ENCODE data around the gene SLC38A10. TPM values are rescaled to one million over a fixed set of nuclear protein-coding genes. Genes with fewer than 3 reads are reported as not detected.

Gene SLC38A10
- total and polyA plus RNA-seq, 2 donors from 2014 or later, result 72.7 to 89.7 TPM

DNA sequence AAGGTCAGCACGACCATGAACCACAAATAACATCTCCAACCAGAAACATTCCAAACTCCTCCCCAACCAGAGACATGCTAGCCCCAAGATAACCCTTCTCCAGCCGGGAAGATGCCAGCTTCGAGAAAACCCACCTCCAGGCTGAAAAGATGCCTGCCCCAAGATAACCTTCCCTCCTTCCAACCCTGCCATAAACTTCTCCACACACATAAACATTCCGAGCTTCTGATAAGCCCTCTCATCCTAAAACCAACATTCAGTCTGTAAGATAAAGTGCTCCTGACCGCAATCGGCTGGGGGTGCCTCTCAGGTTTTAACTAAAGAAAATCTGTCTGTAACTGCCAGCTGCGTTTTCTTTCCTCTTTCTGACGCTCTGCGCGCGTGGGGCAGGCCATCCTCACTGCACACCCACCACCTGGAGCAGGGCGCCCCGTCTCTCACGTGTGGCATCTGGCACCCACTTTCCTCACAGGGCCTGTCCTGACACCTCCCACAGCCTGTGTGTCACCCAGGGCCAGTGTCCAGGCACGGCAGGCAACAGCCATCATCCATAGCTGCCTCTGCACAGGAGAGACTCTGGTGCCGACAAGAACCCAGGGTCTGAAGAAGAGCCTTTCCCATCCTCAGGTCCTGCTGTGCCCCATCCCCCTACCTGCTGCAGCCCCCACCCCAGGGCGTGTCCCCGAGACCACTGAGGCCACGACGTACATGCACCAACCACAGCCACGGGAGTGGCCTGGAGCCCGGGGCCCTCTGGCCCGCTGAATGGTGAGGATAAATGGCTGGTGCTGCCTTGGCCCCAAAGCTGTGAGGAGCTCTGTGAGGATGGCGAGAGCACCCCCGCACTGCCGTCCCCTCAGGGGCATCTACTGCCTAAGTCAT is 59.9 kb downstream of the SLC38A10 start:
- TF ChIP-seq CTCF (IDR thresholded peaks at IDR 0.05; ENCODE audit: borderline replicate concordance, extremely low read depth, insufficient read depth), result no peak
- H3K27ac ChIP-seq (ENCODE audit: low read depth in 2 of 2, low read length in 2 of 2), result no peak overlapping the region
- no peaks in the 10 kb centered on the region for H3K9me3 ChIP-seq (ENCODE audit: control insufficient read depth in 2 of 3, insufficient read depth in 1 of 3, low read length in 3 of 3)
- H3K4me3 ChIP-seq (ENCODE audit: low read length in 3 of 3), result no peak overlapping the region
- intact Hi-C loops (cut with DNase I), result no loop called here
- DNase-seq, result peak in 1 of 5 donors; percentile 70
- H3K27me3 ChIP-seq (ENCODE audit: control insufficient read depth, insufficient read depth, low read length), result no peaks in the 10 kb centered on the region
- H3K36me3 ChIP-seq (ENCODE audit: control insufficient read depth in 2 of 3, insufficient read depth in 3 of 3, low read length in 3 of 3), result peaks cover 3 to 6% (median 5%) of the 10 kb centered on the region in 3 donors
- H3K9ac ChIP-seq (ENCODE audit: low read length in 3 of 3), result no peak overlapping the region
- no peak for FAIRE-seq
- H3K4me1 ChIP-seq (ENCODE audit: control insufficient read depth in 2 of 3, insufficient read depth in 2 of 3, low read depth in 1 of 3, low read length in 3 of 3), result peaks cover 0 to 19% (median 8%) of the 10 kb centered on the region in 3 donors

DNA sequence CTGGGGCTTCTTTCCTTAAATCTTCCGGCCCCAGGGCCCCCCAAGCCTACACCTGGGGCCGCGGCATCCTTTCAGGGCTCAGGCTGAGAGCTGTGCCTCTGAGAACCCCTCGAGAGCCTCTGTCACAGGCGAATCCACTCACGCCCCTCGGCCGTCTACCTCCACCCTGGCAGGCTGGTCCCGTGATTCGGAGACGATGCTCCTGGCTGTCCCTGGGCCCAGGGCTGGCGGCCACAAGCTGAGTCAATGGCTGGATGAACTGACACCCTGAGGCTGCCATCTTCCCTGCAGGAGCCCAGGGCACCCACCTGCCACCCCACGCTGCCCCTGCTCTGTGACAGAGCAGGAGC is 60.6 kb downstream of the SLC38A10 start:
- peak in 1 of 5 donors; percentile 56 for DNase-seq
- intact Hi-C loops (cut with DNase I), result no loop called here

GRCh38 chr17:81233811-81234505 is 61.1 kb downstream of the SLC38A10 start:
- no peak overlapping the region for H3K27ac ChIP-seq (ENCODE audit: low read depth in 2 of 2, low read length in 2 of 2)
- no peak for TF ChIP-seq CTCF (IDR thresholded peaks at IDR 0.05; ENCODE audit: borderline replicate concordance, extremely low read depth, insufficient read depth)
- intact Hi-C loops (cut with DNase I), result no loop called here
- DNase-seq, result peak in 1 of 5 donors; percentile 67
- H3K9ac ChIP-seq (ENCODE audit: low read length in 3 of 3), result no peak overlapping the region
- H3K4me1 ChIP-seq (ENCODE audit: control insufficient read depth in 2 of 3, insufficient read depth in 2 of 3, low read depth in 1 of 3, low read length in 3 of 3), result peaks cover 0 to 15% (median 8%) of the 10 kb centered on the region in 3 donors
- no peaks in the 10 kb centered on the region for H3K27me3 ChIP-seq (ENCODE audit: control insufficient read depth, insufficient read depth, low read length)
- no peaks in the 10 kb centered on the region for H3K9me3 ChIP-seq (ENCODE audit: control insufficient read depth in 2 of 3, insufficient read depth in 1 of 3, low read length in 3 of 3)
- FAIRE-seq, result no peak
- peaks cover 5 to 10% (median 5%) of the 10 kb centered on the region in 3 donors for H3K36me3 ChIP-seq (ENCODE audit: control insufficient read depth in 2 of 3, insufficient read depth in 3 of 3, low read length in 3 of 3)
- H3K4me3 ChIP-seq (ENCODE audit: low read length in 3 of 3), result no peak overlapping the region

More for the DNA sequence above, 60.6 kb downstream of the SLC38A10 start:
- Histone ChIP-seq H3K27me3 (ENCODE audit: control insufficient read depth, insufficient read depth, low read length) (no peaks in the 10 kb centered on the region), H3K4me3 (ENCODE audit: low read length in 3 of 3) (no peak overlapping the region), H3K27ac (ENCODE audit: low read depth in 2 of 2, low read length in 2 of 2) (no peak overlapping the region), H3K4me1 (ENCODE audit: control insufficient read depth in 2 of 3, insufficient read depth in 2 of 3, low read depth in 1 of 3, low read length in 3 of 3) (peaks cover 0 to 15% (median 8%) of the 10 kb centered on the region in 3 donors), H3K9me3 (ENCODE audit: control insufficient read depth in 2 of 3, insufficient read depth in 1 of 3, low read length in 3 of 3) (no peaks in the 10 kb centered on the region), H3K36me3 (ENCODE audit: control insufficient read depth in 2 of 3, insufficient read depth in 3 of 3, low read length in 3 of 3) (peaks cover 5 to 10% (median 5%) of the 10 kb centered on the region in 3 donors), H3K9ac (ENCODE audit: low read length in 3 of 3) (no peak overlapping the region)
- no peak for FAIRE-seq
- no peak for TF ChIP-seq CTCF (IDR thresholded peaks at IDR 0.05; ENCODE audit: borderline replicate concordance, extremely low read depth, insufficient read depth)

All from kidney (tissue), 14 donors.